ENCODE measurements around the gene SFT2D3. TPM values are rescaled to one million over a fixed set of nuclear protein-coding genes. Genes with fewer than 3 reads are reported as not detected.

SFT2D3 gene
- total and polyA plus RNA-seq, 2 of the 8 experiments (the other 6 are each of a cell fraction or from before 2014, with no cell fraction given), result 7.3 to 10.3 TPM

GRCh38 chr2:127694986-127695385 is 6.3 kb upstream of the SFT2D3 start (continued):
- no peak for TF ChIP-seq HDAC2 (IDR thresholded peaks at IDR 0.05; ENCODE audit: borderline replicate concordance in 1 of 2, low read depth in 2 of 2, low read length in 2 of 2)
- TF ChIP-seq GTF2F1 (IDR thresholded peaks at IDR 0.05; ENCODE audit: borderline replicate concordance, low read depth, low read length), result no peak
- no peak for TF ChIP-seq KDM1A (IDR thresholded peaks at IDR 0.05; ENCODE audit: borderline replicate concordance, low read length)
- no peak for TF ChIP-seq SRF (IDR thresholded peaks at IDR 0.05; ENCODE audit: low read depth, low read length)
- no peak for TF ChIP-seq TCF12 (IDR thresholded peaks at IDR 0.05; ENCODE audit: low read depth, low read length)
- TF ChIP-seq ASH2L (IDR thresholded peaks at IDR 0.05; ENCODE audit: low read length), result no peak

All from H1 (cell line).